Measurements from ENCODE around the gene MGAT2. TPM values are rescaled to one million over a fixed set of nuclear protein-coding genes. Genes with fewer than 3 reads are reported as not detected.

The MGAT2 gene
- total and polyA plus RNA-seq, 9 of the 15 experiments (the other 6 are each of a cell fraction or from before 2014, with no cell fraction given), result 0.03 to 33.3 (median 24.6) TPM; not detected in 1

- TF ChIP-seq, protein P1, sequence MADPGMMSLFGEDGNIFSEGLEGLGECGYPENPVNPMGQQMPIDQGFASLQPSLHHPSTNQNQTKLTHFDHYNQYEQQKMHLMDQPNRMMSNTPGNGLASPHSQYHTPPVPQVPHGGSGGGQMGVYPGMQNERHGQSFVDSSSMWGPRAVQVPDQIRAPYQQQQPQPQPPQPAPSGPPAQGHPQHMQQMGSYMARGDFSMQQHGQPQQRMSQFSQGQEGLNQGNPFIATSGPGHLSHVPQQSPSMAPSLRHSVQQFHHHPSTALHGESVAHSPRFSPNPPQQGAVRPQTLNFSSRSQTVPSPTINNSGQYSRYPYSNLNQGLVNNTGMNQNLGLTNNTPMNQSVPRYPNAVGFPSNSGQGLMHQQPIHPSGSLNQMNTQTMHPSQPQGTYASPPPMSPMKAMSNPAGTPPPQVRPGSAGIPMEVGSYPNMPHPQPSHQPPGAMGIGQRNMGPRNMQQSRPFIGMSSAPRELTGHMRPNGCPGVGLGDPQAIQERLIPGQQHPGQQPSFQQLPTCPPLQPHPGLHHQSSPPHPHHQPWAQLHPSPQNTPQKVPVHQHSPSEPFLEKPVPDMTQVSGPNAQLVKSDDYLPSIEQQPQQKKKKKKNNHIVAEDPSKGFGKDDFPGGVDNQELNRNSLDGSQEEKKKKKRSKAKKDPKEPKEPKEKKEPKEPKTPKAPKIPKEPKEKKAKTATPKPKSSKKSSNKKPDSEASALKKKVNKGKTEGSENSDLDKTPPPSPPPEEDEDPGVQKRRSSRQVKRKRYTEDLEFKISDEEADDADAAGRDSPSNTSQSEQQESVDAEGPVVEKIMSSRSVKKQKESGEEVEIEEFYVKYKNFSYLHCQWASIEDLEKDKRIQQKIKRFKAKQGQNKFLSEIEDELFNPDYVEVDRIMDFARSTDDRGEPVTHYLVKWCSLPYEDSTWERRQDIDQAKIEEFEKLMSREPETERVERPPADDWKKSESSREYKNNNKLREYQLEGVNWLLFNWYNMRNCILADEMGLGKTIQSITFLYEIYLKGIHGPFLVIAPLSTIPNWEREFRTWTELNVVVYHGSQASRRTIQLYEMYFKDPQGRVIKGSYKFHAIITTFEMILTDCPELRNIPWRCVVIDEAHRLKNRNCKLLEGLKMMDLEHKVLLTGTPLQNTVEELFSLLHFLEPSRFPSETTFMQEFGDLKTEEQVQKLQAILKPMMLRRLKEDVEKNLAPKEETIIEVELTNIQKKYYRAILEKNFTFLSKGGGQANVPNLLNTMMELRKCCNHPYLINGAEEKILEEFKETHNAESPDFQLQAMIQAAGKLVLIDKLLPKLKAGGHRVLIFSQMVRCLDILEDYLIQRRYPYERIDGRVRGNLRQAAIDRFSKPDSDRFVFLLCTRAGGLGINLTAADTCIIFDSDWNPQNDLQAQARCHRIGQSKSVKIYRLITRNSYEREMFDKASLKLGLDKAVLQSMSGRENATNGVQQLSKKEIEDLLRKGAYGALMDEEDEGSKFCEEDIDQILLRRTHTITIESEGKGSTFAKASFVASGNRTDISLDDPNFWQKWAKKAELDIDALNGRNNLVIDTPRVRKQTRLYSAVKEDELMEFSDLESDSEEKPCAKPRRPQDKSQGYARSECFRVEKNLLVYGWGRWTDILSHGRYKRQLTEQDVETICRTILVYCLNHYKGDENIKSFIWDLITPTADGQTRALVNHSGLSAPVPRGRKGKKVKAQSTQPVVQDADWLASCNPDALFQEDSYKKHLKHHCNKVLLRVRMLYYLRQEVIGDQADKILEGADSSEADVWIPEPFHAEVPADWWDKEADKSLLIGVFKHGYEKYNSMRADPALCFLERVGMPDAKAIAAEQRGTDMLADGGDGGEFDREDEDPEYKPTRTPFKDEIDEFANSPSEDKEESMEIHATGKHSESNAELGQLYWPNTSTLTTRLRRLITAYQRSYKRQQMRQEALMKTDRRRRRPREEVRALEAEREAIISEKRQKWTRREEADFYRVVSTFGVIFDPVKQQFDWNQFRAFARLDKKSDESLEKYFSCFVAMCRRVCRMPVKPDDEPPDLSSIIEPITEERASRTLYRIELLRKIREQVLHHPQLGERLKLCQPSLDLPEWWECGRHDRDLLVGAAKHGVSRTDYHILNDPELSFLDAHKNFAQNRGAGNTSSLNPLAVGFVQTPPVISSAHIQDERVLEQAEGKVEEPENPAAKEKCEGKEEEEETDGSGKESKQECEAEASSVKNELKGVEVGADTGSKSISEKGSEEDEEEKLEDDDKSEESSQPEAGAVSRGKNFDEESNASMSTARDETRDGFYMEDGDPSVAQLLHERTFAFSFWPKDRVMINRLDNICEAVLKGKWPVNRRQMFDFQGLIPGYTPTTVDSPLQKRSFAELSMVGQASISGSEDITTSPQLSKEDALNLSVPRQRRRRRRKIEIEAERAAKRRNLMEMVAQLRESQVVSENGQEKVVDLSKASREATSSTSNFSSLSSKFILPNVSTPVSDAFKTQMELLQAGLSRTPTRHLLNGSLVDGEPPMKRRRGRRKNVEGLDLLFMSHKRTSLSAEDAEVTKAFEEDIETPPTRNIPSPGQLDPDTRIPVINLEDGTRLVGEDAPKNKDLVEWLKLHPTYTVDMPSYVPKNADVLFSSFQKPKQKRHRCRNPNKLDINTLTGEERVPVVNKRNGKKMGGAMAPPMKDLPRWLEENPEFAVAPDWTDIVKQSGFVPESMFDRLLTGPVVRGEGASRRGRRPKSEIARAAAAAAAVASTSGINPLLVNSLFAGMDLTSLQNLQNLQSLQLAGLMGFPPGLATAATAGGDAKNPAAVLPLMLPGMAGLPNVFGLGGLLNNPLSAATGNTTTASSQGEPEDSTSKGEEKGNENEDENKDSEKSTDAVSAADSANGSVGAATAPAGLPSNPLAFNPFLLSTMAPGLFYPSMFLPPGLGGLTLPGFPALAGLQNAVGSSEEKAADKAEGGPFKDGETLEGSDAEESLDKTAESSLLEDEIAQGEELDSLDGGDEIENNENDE (IDR thresholded peaks at IDR 0.05; ENCODE audit: low read depth, low read length), result no peak
- TF ChIP-seq ZBTB7A (IDR thresholded peaks at IDR 0.05; ENCODE audit: borderline replicate concordance, control insufficient read depth, low read depth, low read length), result no peak
- no peak for TF ChIP-seq ZNF589 (CRISPR knock-in tag; IDR thresholded peaks at IDR 0.05; ENCODE audit: low read depth)
These were observed 21.9 kb upstream of the MGAT2 start, which contains the start of gene LRR1 (continued) for GRCh38 chr14:49598485-49599300.

Measured in K562 (cell line).